Progenitor cell of endocrine pancreas (in vitro differentiated cells): ENCODE data around the gene CORT. TPM values are rescaled to one million over a fixed set of nuclear protein-coding genes. Genes with fewer than 3 reads are reported as not detected.

Source experiments
- DNase-seq: peaks from one replicate; pipeline ENCODE4 v3.0.0; 2021; ENCODE audit warnings: low spot score; ENCODE audit not compliant: unreplicated experiment
- H3K27ac Mint-ChIP-seq: 2 replicates; pipeline ENCODE4 v1.8.0; 2021; ENCODE audit warnings: mild to moderate bottlenecking, moderate library complexity, mixed read lengths
- H3K27me3 Mint-ChIP-seq: 2 replicates; pipeline ENCODE4 v1.8.0; 2021; ENCODE audit warnings: mixed read lengths
- H3K36me3 Mint-ChIP-seq: 2 replicates; pipeline ENCODE4 v1.8.0; 2022; ENCODE audit warnings: mixed read lengths; ENCODE audit not compliant: insufficient read depth
- H3K4me1 Mint-ChIP-seq: 2 replicates; pipeline ENCODE4 v1.8.0; 2021; ENCODE audit warnings: low read depth, mixed read lengths
- H3K4me3 Mint-ChIP-seq: 2 replicates; pipeline ENCODE4 v1.8.0; 2021; ENCODE audit warnings: low read depth, mild to moderate bottlenecking, moderate library complexity, mixed read lengths
- H3K9me3 Mint-ChIP-seq: 2 replicates; pipeline ENCODE4 v1.8.0; 2021; ENCODE audit warnings: low read depth, mixed read lengths
- CTCF ChIP-seq: fragments of 200-600 bp; sonication (generic); IDR thresholded peaks from one replicate; pipeline ENCODE4 v1.5.0; 2021; ENCODE audit warnings: antibody characterized with exemption, mild to moderate bottlenecking; ENCODE audit not compliant: unreplicated experiment
- total RNA-seq: library from RNA; stranded (reverse); gene quantifications from 2 replicates; pipeline ENCODE4 v1.2.1, GENCODE V29; 2021

CORT gene
- total RNA-seq, 1 donor from 2014 or later = 1.0 TPM

- TF ChIP-seq CTCF = no peak
- Mint-ChIP-seq H3K4me1 (no peaks in the 10 kb centered on the region), H3K27ac (no peak overlapping the region), H3K9me3 (no peaks in the 10 kb centered on the region), H3K27me3 (no peaks in the 10 kb centered on the region), H3K36me3 (peaks cover 13% of the 10 kb centered on the region), H3K4me3 (no peak overlapping the region)
- no peak for DNase-seq
Observed at GRCh38 chr1:10459184-10459583, 9.4 kb downstream of the CORT start.

GRCh38 chr1:10467078-10467477, 17.2 kb downstream of the CORT start:
- Mint-ChIP-seq H3K27me3 (no peaks in the 10 kb centered on the region), H3K36me3 (peaks cover 20% of the 10 kb centered on the region), H3K4me1 (peaks cover 3% of the 10 kb centered on the region), H3K27ac (no peak overlapping the region), H3K9me3 (no peaks in the 10 kb centered on the region), H3K4me3 (no peak overlapping the region)
- TF ChIP-seq CTCF = no peak
- no peak for DNase-seq

GRCh38 chr1:10470043-10470442, 20.2 kb downstream of the CORT start:
- H3K36me3 Mint-ChIP-seq = peaks cover 12% of the 10 kb centered on the region
- H3K4me3 Mint-ChIP-seq = no peak overlapping the region
- peaks cover 5% of the 10 kb centered on the region for H3K4me1 Mint-ChIP-seq
- TF ChIP-seq CTCF = no peak
- no peaks in the 10 kb centered on the region for H3K27me3 Mint-ChIP-seq
- DNase-seq = no peak
- no peak overlapping the region for H3K27ac Mint-ChIP-seq
- no peaks in the 10 kb centered on the region for H3K9me3 Mint-ChIP-seq

GRCh38 chr1:10471411-10472219, 21.8 kb downstream of the CORT start:
- Mint-ChIP-seq H3K36me3 (peaks cover 10% of the 10 kb centered on the region), H3K9me3 (no peaks in the 10 kb centered on the region), H3K27ac (peak overlapping the region; percentile 97), H3K4me1 (peaks cover 16% of the 10 kb centered on the region), H3K4me3 (peak overlapping the region; percentile 96), H3K27me3 (no peaks in the 10 kb centered on the region)
- TF ChIP-seq CTCF = no peak
- peak; percentile 18 for DNase-seq

GRCh38 chr1:10472220-10473144, 22.7 kb downstream of the CORT start, which contains the start of gene DFFA:
TSS of gene DFFA (minus strand) at chr1:10472529. CDS start at chr1:10472458, 71 bp downstream.
- no peaks in the 10 kb centered on the region for H3K27me3 Mint-ChIP-seq
- TF ChIP-seq CTCF = no peak
- no peaks in the 10 kb centered on the region for H3K9me3 Mint-ChIP-seq
- H3K4me3 Mint-ChIP-seq = peak within 1 kb of the TSS; percentile 96
- peak; percentile 87 for DNase-seq
- H3K36me3 Mint-ChIP-seq = peaks cover 9% of the 10 kb centered on the region
- H3K27ac Mint-ChIP-seq = peak within 1 kb of the TSS; percentile 97
- peaks cover 16% of the 10 kb centered on the region for H3K4me1 Mint-ChIP-seq
